Progenitor cell of endocrine pancreas (in vitro differentiated cells): ENCODE measurements around the gene DUSP5. TPM values are rescaled to one million over a fixed set of nuclear protein-coding genes. Genes with fewer than 3 reads are reported as not detected.
A peak's percentile ranks its signal among the peaks of the same experiment; 100 is the strongest.

Experiments
- DNase-seq: peaks from one replicate; pipeline ENCODE4 v3.0.0; 2021; ENCODE audit warnings: low spot score; ENCODE audit not compliant: unreplicated experiment
- H3K27ac Mint-ChIP-seq: 2 replicates; pipeline ENCODE4 v1.8.0; 2021; ENCODE audit warnings: mild to moderate bottlenecking, moderate library complexity, mixed read lengths
- H3K27me3 Mint-ChIP-seq: 2 replicates; pipeline ENCODE4 v1.8.0; 2021; ENCODE audit warnings: mixed read lengths
- H3K36me3 Mint-ChIP-seq: 2 replicates; pipeline ENCODE4 v1.8.0; 2022; ENCODE audit warnings: mixed read lengths; ENCODE audit not compliant: insufficient read depth
- H3K4me1 Mint-ChIP-seq: 2 replicates; pipeline ENCODE4 v1.8.0; 2021; ENCODE audit warnings: low read depth, mixed read lengths
- H3K4me3 Mint-ChIP-seq: 2 replicates; pipeline ENCODE4 v1.8.0; 2021; ENCODE audit warnings: low read depth, mild to moderate bottlenecking, moderate library complexity, mixed read lengths
- H3K9me3 Mint-ChIP-seq: 2 replicates; pipeline ENCODE4 v1.8.0; 2021; ENCODE audit warnings: low read depth, mixed read lengths
- CTCF ChIP-seq: fragments of 200-600 bp; sonication (generic); IDR thresholded peaks from one replicate; pipeline ENCODE4 v1.5.0; 2021; ENCODE audit warnings: antibody characterized with exemption, mild to moderate bottlenecking; ENCODE audit not compliant: unreplicated experiment
- total RNA-seq: library from RNA; stranded (reverse); gene quantifications from 2 replicates; pipeline ENCODE4 v1.2.1, GENCODE V29; 2021

DUSP5 gene
- total RNA-seq, 1 donor from 2014 or later: 92.9 TPM

DNA sequence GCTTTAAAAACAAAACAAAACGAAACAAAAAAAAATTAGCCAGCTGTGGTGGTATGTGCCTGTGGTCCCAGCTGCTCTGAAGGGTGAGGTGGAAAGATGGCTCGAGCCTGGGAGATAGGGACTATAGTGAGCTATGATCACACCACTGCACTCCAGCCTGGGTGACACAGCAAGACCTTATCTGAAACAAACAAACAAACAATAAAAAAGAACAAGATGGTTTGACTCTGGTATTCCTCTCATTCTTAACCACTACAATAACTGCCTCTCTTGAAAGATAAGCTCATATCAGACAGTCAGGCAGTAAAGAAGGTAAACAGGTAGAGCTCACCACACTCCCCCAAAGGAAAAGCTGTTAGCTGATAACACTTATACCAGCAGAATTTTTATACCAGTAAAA lies 14.1 kb upstream of the DUSP5 start:
- no peak for DNase-seq
- Mint-ChIP-seq H3K4me1 (peaks cover 17% of the 10 kb centered on the region), H3K9me3 (no peaks in the 10 kb centered on the region), H3K27ac (no peak overlapping the region), H3K36me3 (no peaks in the 10 kb centered on the region), H3K4me3 (no peak overlapping the region), H3K27me3 (no peaks in the 10 kb centered on the region)
- no peak for TF ChIP-seq CTCF

DNA sequence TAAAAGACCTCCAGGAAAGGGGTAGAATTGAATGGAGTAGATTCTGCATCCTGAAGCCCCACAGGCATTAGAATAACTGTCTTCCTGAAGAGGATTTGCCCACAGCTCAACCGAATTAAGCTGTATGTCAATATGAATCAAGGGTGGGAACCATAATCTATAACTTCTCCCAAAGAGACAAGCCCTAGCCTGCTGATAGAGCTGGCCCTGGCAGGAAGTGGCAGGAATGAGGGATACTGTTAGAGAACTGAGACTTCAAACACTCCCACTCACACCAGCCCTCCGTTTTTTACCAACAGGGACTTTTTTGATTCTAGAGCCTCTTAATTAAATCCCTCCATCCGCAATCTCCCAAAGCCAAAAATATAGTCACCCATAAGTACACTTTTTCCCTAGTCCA lies 12.2 kb upstream of the DUSP5 start:
- Mint-ChIP-seq H3K27me3 (no peaks in the 10 kb centered on the region), H3K4me1 (peaks cover 17% of the 10 kb centered on the region), H3K36me3 (no peaks in the 10 kb centered on the region), H3K27ac (no peak overlapping the region), H3K4me3 (no peak overlapping the region), H3K9me3 (no peaks in the 10 kb centered on the region)
- no peak for DNase-seq
- no peak for TF ChIP-seq CTCF

DNA sequence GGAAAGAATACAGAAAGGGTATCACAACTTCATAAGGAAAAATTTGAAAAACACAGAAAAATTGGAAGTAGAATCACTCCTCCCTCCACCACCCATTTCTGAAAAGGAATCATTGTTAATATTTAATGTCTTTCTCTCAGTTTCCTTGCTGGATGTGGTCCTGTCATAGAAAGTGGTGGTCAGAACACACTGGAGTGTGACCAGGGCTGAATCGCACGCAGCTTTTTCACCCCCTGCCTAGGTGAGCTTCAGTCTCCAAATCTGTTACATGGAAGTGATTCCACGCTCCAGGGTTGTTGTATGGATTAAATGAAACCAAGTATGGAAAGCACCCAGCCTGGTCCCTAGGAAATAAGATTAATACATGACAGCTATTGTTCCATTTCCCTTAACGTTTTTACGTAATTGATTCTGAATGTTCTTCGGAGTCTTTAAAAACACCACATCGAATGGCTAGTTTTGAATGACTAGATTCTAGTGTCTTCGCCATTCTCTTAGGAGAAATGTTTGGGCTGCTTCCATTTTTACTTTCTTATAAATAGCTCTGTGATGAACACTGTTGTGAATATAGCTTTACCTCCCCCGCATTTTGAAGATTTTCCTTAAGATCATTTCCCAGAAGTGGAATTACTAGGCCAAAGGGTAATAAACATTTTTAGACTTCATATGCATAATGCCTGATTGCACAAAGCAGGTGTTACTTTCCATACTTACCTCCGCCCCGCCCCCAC lies 10.9 kb upstream of the DUSP5 start:
- TF ChIP-seq CTCF: no peak
- Mint-ChIP-seq H3K4me3 (no peak overlapping the region), H3K9me3 (no peaks in the 10 kb centered on the region), H3K36me3 (no peaks in the 10 kb centered on the region), H3K4me1 (peaks cover 17% of the 10 kb centered on the region), H3K27ac (no peak overlapping the region), H3K27me3 (no peaks in the 10 kb centered on the region)
- no peak for DNase-seq

DNA sequence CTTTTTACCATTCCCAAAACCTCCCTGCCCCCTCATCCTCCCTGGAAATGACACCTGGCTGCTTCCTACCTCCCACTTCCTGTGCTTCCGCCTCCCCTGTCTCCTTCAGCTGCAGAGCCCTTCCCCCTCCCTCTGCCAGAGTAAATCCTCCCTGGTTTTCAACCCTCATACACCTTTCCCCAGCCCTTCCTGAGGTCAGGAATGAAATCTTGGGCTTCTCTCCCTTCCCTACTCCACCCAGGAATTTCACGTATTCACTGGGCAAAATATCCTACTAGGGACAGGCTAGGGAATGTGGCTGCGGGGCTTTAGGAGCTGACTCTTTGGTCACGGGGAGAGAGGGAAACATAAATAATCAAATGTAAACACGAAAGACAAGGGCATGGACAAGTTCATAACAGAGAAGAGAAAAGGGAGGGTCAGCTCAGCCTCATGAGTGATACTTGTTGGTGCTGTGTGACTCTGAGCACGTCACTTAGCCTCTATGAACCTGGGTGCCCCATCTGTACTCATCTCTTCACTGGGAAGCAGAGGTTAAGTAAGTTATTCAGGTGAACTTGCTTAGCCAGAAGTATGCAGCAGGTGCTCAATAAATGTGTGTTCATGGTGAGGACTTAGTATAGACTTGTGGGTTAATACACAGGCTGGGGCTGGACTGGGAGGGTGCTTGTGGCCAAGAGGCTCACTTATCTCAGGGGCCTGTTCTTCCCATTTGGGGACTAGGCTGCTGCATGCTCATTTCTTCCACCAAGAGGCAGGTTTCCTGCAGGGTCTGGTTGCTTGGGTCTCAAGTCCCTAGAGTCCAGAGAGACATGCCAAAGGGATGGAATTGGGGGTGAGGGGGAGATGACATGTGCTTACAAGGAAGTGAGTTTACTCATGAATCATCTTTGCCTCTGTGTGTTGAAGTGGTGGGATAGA lies 10.0 kb upstream of the DUSP5 start:
- peaks cover 3% of the 10 kb centered on the region for H3K27me3 Mint-ChIP-seq
- no peak for DNase-seq
- H3K9me3 Mint-ChIP-seq: no peaks in the 10 kb centered on the region
- no peak for TF ChIP-seq CTCF
- H3K36me3 Mint-ChIP-seq: no peaks in the 10 kb centered on the region
- H3K27ac Mint-ChIP-seq: peak overlapping the region; percentile 26
- H3K4me1 Mint-ChIP-seq: peaks cover 17% of the 10 kb centered on the region
- H3K4me3 Mint-ChIP-seq: no peak overlapping the region

DNA sequence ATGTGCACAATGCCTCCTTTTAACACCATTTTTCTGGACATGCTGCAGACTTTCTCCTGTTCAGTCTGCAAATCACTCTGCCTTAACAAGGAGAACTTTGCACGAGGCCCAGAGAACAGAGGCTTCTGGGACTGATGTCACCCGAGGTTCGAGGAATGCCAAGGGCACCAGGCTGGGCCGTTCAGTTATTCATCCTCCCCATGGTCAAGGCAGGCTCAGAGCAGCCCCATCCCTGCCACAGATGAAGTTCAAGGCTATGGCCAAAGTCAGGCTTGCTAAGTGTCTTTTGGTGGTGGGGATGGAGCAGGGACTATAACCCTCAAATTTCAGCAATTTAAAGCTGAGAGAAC lies 9.4 kb upstream of the DUSP5 start:
- no peak for DNase-seq
- peaks cover 17% of the 10 kb centered on the region for H3K4me1 Mint-ChIP-seq
- no peak for TF ChIP-seq CTCF
- H3K9me3 Mint-ChIP-seq: no peaks in the 10 kb centered on the region
- peak overlapping the region; percentile 21 for H3K27ac Mint-ChIP-seq
- no peaks in the 10 kb centered on the region for H3K36me3 Mint-ChIP-seq
- H3K4me3 Mint-ChIP-seq: no peak overlapping the region
- H3K27me3 Mint-ChIP-seq: peaks cover 3% of the 10 kb centered on the region
